ENCODE measurements around the gene DCBLD2. TPM values are rescaled to one million over a fixed set of nuclear protein-coding genes. Genes with fewer than 3 reads are reported as not detected.

DCBLD2 gene
- total RNA-seq, 3 donors from 2014 or later = 27.2 to 46.7 (median 29.6) TPM

GRCh38 chr3:98754483-98754882 is 147.0 kb downstream of the DCBLD2 start:
- Histone ChIP-seq H3K36me3 (no peaks in the 10 kb centered on the region), H3K27me3 (no peaks in the 10 kb centered on the region), H3K4me3 (no peak overlapping the region), H3K4me1 (no peaks in the 10 kb centered on the region), H3K27ac (no peak overlapping the region), H3K9me3 (no peaks in the 10 kb centered on the region)
- no peak for DNase-seq (ENCODE audit: low spot score in 2 of 2)
- intact Hi-C loops (cut with DNase I; ENCODE audit: low total_unique reads) = loop anchor here (10.0 kb wide), 1 partner anchor 50 kb away; no protein-coding TSS in a partner anchor
- TF ChIP-seq CTCF (IDR thresholded peaks at IDR 0.05) = no peak
- TF ChIP-seq POLR2AphosphoS5 (IDR thresholded peaks at IDR 0.05) = no peak
- no peak for TF ChIP-seq POLR2A (IDR thresholded peaks at IDR 0.05)

GRCh38 chr3:98750276-98750919 is 151.1 kb downstream of the DCBLD2 start:
- DNase-seq (ENCODE audit: low spot score in 2 of 2) = no peak
- TF ChIP-seq CTCF (IDR thresholded peaks at IDR 0.05) = no peak
- no peak for TF ChIP-seq POLR2A (IDR thresholded peaks at IDR 0.05)
- TF ChIP-seq POLR2AphosphoS5 (IDR thresholded peaks at IDR 0.05) = no peak
- Histone ChIP-seq H3K27me3 (no peaks in the 10 kb centered on the region), H3K4me3 (no peak overlapping the region), H3K27ac (no peak overlapping the region), H3K4me1 (no peaks in the 10 kb centered on the region), H3K9me3 (no peaks in the 10 kb centered on the region), H3K36me3 (no peaks in the 10 kb centered on the region)
- intact Hi-C loops (cut with DNase I; ENCODE audit: low total_unique reads) = loop anchor here (10.0 kb wide), 1 partner anchor 54 kb away; no protein-coding TSS in a partner anchor

GRCh38 chr3:98746882-98747281 is 154.6 kb downstream of the DCBLD2 start:
- intact Hi-C loops (cut with DNase I; ENCODE audit: low total_unique reads) = no loop called here
- Histone ChIP-seq H3K27ac (no peak overlapping the region), H3K4me1 (no peaks in the 10 kb centered on the region), H3K9me3 (no peaks in the 10 kb centered on the region), H3K27me3 (no peaks in the 10 kb centered on the region), H3K4me3 (no peak overlapping the region), H3K36me3 (no peaks in the 10 kb centered on the region)
- TF ChIP-seq POLR2A (IDR thresholded peaks at IDR 0.05) = no peak
- no peak for TF ChIP-seq CTCF (IDR thresholded peaks at IDR 0.05)
- no peak for TF ChIP-seq POLR2AphosphoS5 (IDR thresholded peaks at IDR 0.05)
- DNase-seq (ENCODE audit: low spot score in 2 of 2) = no peak

- H3K9me3 ChIP-seq = no peaks in the 10 kb centered on the region
- no peak overlapping the region for H3K27ac ChIP-seq
- no peaks in the 10 kb centered on the region for H3K4me1 ChIP-seq
- H3K4me3 ChIP-seq = no peak overlapping the region
- no peaks in the 10 kb centered on the region for H3K36me3 ChIP-seq
- intact Hi-C loops (cut with DNase I; ENCODE audit: low total_unique reads) = no loop called here
- H3K27me3 ChIP-seq = no peaks in the 10 kb centered on the region
- DNase-seq (ENCODE audit: low spot score in 2 of 2) = no peak
- TF ChIP-seq POLR2AphosphoS5 (IDR thresholded peaks at IDR 0.05) (no peak), CTCF (IDR thresholded peaks at IDR 0.05) (no peak), POLR2A (IDR thresholded peaks at IDR 0.05) (no peak)
Observed at GRCh38 chr3:98746122-98746521, 155.4 kb downstream of the DCBLD2 start.

Other genes with a start within 250 kb of the DCBLD2 start
- 10 to 100 TPM; 16.1 to 52.6 (median 22.1) TPM for gene ST3GAL6, start 138.4 kb downstream of the DCBLD2 start, total RNA-seq